ENCODE data around the gene GSTP1. TPM values are rescaled to one million over a fixed set of nuclear protein-coding genes. Genes with fewer than 3 reads are reported as not detected.

GSTP1 gene
- total RNA-seq, 3 donors from 2014 or later, result 284 to 441 (median 325) TPM

Other genes starting within 250 kb of the GSTP1 start
- gene POLD4, start 230.3 kb upstream of the GSTP1 start, total RNA-seq, result 100 to 1,000 TPM; 130 to 266 (median 201) TPM
- gene CLCF1, start 210.2 kb upstream of the GSTP1 start, total RNA-seq, result 1 to 10 TPM; 2.2 to 3.0 (median 2.7) TPM
- 10 to 100 TPM; 27.9 to 39.3 (median 29.1) TPM for gene RAD9A, start 191.8 kb upstream of the GSTP1 start, total RNA-seq
- gene PPP1CA, start 182.0 kb upstream of the GSTP1 start, total RNA-seq, result 100 to 1,000 TPM; 130 to 239 (median 209) TPM
- 1 to 10 TPM; 5.0 to 8.4 (median 5.3) TPM for gene TBC1D10C, start 179.7 kb upstream of the GSTP1 start, total RNA-seq
- gene CARNS1, start 168.1 kb upstream of the GSTP1 start, total RNA-seq, result under 1 TPM; 0.26 to 0.89 (median 0.70) TPM
- 10 to 100 TPM; 43.1 to 51.6 (median 45.4) TPM for gene RPS6KB2, start 155.3 kb upstream of the GSTP1 start, total RNA-seq
- gene PTPRCAP, start 146.1 kb upstream of the GSTP1 start, total RNA-seq, result 10 to 100 TPM in 2 of 3 donors, 1 to 10 TPM in 1; 7.2 to 13.6 (median 10.0) TPM
- gene CORO1B, start 140.3 kb upstream of the GSTP1 start, total RNA-seq, result 100 to 1,000 TPM; 133 to 240 (median 184) TPM
- not detected for gene GPR152, start 131.1 kb upstream of the GSTP1 start, total RNA-seq
- 1 to 10 TPM in 2 of 3 donors, under 1 TPM in 1; 0.95 to 1.9 (median 1.2) TPM for gene CABP4, start 128.5 kb upstream of the GSTP1 start, total RNA-seq
- 10 to 100 TPM; 44.7 to 82.2 (median 60.9) TPM for gene TMEM134, start 114.6 kb upstream of the GSTP1 start, total RNA-seq
- 10 to 100 TPM; 33.7 to 84.9 (median 52.2) TPM for gene AIP, start 100.8 kb upstream of the GSTP1 start, total RNA-seq
- 100 to 1,000 TPM in 1 of 3 donors, 10 to 100 TPM in 2; 59.6 to 104 (median 83.7) TPM for gene PITPNM1, start 78.4 kb upstream of the GSTP1 start, total RNA-seq
- gene CDK2AP2, start 75.7 kb upstream of the GSTP1 start, total RNA-seq, result 10 to 100 TPM; 63.5 to 81.3 (median 79.3) TPM
- gene CABP2, start 60.4 kb upstream of the GSTP1 start, total RNA-seq, result not detected
- gene NDUFV1, start 23.1 kb downstream of the GSTP1 start, total RNA-seq, result 100 to 1,000 TPM; 248 to 349 (median 311) TPM
- gene NUDT8, start 46.1 kb downstream of the GSTP1 start, total RNA-seq, result 10 to 100 TPM; 17.3 to 34.6 (median 23.1) TPM
- 10 to 100 TPM in 1 of 3 donors, 1 to 10 TPM in 2; 3.7 to 19.1 (median 9.6) TPM for gene TBX10, start 56.0 kb downstream of the GSTP1 start, total RNA-seq
- 10 to 100 TPM in 2 of 3 donors, 1 to 10 TPM in 1; 3.3 to 14.6 (median 14.1) TPM for gene ACY3, start 66.9 kb downstream of the GSTP1 start, total RNA-seq
- gene ALDH3B2, start 90.8 kb downstream of the GSTP1 start, total RNA-seq, result under 1 TPM in 2 of 3 donors, not detected in 1; 0.29 to 0.48 TPM